Smooth muscle cell (in vitro differentiated cells): Measurements from ENCODE around the gene CYP27C1. TPM values are rescaled to one million over a fixed set of nuclear protein-coding genes. Genes with fewer than 3 reads are reported as not detected.

Source experiments
- DNase-seq: peaks from one replicate; lab custom pipeline; 2025; ENCODE audit not compliant: unreplicated experiment; lab: John Stamatoyannopoulos, UW
- H2AFZ ChIP-seq: fragments of 200-600 bp; sonication (generic); 2 replicates; pipeline ENCODE4 v1.6.0; 2016; ENCODE audit warnings: antibody characterized with exemption, low read depth, mild to moderate bottlenecking
- H3F3A ChIP-seq: fragments of 200-600 bp; sonication (generic); 2 replicates; pipeline ENCODE4 v1.6.0; 2017; ENCODE audit warnings: antibody characterized with exemption, low read depth
- H3K27ac ChIP-seq: fragments of 200-600 bp; sonication (generic); 2 replicates; pipeline ENCODE4 v1.5.1; 2016; ENCODE audit warnings: low read depth, mild to moderate bottlenecking
- H3K27me3 ChIP-seq: fragments of 200-600 bp; sonication (generic); 2 replicates; pipeline ENCODE4 v1.6.1; 2016; ENCODE audit warnings: low read depth, mild to moderate bottlenecking
- H3K36me3 ChIP-seq: fragments of 200-600 bp; sonication (generic); 2 replicates; pipeline ENCODE4 v1.5.1; 2016; ENCODE audit warnings: low read depth
- H3K4me1 ChIP-seq: fragments of 200-600 bp; sonication (generic); 2 replicates; pipeline ENCODE4 v1.5.1; 2016; ENCODE audit warnings: low read depth
- H3K4me2 ChIP-seq: fragments of 200-600 bp; sonication (generic); 2 replicates; pipeline ENCODE4 v1.6.0; 2016; ENCODE audit warnings: mild to moderate bottlenecking
- H3K4me3 ChIP-seq: fragments of 200-600 bp; sonication (generic); 2 replicates; pipeline ENCODE4 v1.5.1; 2016; ENCODE audit warnings: mild to moderate bottlenecking
- H3K79me2 ChIP-seq: fragments of 200-600 bp; sonication (generic); 2 replicates; pipeline ENCODE4 v1.6.0; 2016; ENCODE audit warnings: low read depth, mild to moderate bottlenecking
- H3K9ac ChIP-seq: fragments of 200-600 bp; sonication (generic); 2 replicates; pipeline ENCODE4 v1.6.0; 2016; ENCODE audit warnings: low read depth
- H3K9me3 ChIP-seq: fragments of 200-600 bp; sonication (generic); replicated peaks from 2 replicates; pipeline ENCODE4 v1.5.1; 2016; ENCODE audit warnings: low read depth
- H4K20me1 ChIP-seq: fragments of 200-600 bp; sonication (generic); 2 replicates; pipeline ENCODE4 v1.6.0; 2016; ENCODE audit warnings: low read depth
- WGBS: methylation state at CpG from one replicate; pipeline ENCODE4 v1.1.7; 2016; ENCODE audit warnings: low lambda C conversion rate; 5-methylcytosine and 5-hydroxymethylcytosine counted together
- polyA plus RNA-seq: library from polyadenylated mRNA; unstranded; fragments of >200 nt; fragmentation: Nextera tagmentation; extraction: Ambion mirVana; gene quantifications from 2 replicates; pipeline ENCODE4 v1.2.1, GENCODE V29; 2016
- total RNA-seq: library from RNA; depleted of rRNA; stranded (reverse); fragments of >200 nt; gene quantifications from 2 replicates; pipeline ENCODE4 v1.2.3, GENCODE V29; 2014
- TF ChIP-seq, protein P1 (sequence below): fragments of 200-600 bp; sonication (generic); IDR thresholded peaks from 2 replicates; pipeline ENCODE4 v1.5.1; 2017; ENCODE audit warnings: borderline replicate concordance, mild to moderate bottlenecking, antibody characterized with exemption; ENCODE audit not compliant: insufficient read depth, poor library complexity, severe bottlenecking

Gene CYP27C1
- total and polyA plus RNA-seq, 2 experiments from 2014 or later: 2.0 to 5.0 TPM

DNA sequence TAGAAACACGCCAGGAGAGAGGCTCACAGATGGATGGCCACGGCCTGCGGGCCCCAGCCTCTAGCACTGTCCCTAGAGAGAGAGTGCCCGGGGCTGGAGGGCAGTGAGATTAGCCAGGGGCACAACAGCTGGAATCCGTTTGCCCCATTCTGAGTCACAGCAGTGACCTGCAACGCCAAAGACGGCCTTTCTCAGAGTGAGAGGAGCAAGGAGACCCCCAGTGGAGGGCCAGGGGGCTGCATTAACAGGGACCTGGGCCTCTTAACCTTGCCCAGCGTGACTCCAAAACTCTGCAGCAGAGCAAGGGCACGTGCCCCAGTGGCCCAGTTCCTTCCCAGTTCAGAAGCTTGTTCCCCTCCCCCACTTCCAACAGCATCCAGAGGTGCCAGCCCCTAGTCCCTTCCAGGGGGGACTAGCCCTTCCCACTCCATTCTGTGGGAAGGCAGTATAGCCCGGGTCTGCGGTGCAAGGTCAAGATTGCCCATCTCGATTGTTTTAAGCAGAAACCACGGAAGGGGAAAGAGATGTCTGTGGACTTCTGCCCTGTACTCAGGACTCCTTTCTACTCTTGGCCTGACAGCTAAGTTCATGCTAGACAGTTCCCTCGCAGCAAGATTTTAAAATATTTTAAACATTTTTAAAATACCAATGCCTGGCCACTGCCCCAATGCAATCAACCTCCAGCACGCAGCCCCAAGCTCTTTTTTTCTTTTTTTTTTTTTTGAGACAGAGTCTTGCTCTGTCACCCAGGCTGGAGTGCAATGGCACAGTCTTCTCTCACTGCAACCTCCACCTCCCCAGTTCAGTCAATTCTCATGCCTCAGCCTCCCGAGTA, 62.2 kb downstream of the CYP27C1 start:
- DNase-seq: no peak
- Histone ChIP-seq H2AFZ (no peak overlapping the region), H3K4me1 (no peaks in the 10 kb centered on the region)

DNA sequence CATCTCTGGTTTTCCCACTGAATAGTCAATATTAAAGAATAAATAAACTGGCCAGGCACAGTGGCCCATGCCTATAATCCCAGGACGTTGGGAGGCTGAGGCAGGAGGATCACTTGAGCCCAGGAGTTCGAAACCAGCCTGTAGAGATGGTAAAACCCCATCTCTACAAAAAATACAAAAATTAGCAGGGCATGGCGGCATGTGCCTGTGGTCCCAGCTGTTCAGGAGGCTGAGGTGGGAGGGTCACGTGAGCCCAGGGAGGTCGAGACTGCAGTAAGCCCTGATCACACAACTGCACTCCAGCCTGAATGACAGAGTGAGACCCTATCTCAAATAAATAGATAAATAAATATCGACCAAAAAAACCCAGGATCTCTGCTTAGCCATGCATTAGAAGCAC, 63.0 kb downstream of the CYP27C1 start:
- Histone ChIP-seq H3K9me3 (no peaks in the 10 kb centered on the region), H3K9ac (no peak overlapping the region), H3K27me3 (no peaks in the 10 kb centered on the region), H3K36me3 (no peaks in the 10 kb centered on the region), H3K4me2 (no peak overlapping the region), H4K20me1 (no peaks in the 10 kb centered on the region), H2AFZ (no peak overlapping the region), H3K4me3 (no peak overlapping the region), H3F3A (no peaks in the 10 kb centered on the region), H3K79me2 (no peaks in the 10 kb centered on the region), H3K4me1 (no peaks in the 10 kb centered on the region), H3K27ac (no peak overlapping the region)
- WGBS: 95% methylated on average over 6 of the region's 6 CpGs
- DNase-seq: no peak
- TF ChIP-seq, protein P1, sequence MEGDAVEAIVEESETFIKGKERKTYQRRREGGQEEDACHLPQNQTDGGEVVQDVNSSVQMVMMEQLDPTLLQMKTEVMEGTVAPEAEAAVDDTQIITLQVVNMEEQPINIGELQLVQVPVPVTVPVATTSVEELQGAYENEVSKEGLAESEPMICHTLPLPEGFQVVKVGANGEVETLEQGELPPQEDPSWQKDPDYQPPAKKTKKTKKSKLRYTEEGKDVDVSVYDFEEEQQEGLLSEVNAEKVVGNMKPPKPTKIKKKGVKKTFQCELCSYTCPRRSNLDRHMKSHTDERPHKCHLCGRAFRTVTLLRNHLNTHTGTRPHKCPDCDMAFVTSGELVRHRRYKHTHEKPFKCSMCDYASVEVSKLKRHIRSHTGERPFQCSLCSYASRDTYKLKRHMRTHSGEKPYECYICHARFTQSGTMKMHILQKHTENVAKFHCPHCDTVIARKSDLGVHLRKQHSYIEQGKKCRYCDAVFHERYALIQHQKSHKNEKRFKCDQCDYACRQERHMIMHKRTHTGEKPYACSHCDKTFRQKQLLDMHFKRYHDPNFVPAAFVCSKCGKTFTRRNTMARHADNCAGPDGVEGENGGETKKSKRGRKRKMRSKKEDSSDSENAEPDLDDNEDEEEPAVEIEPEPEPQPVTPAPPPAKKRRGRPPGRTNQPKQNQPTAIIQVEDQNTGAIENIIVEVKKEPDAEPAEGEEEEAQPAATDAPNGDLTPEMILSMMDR: no peak

More for the DNA sequence above, 62.2 kb downstream of the CYP27C1 start:
- no peak overlapping the region for H3K4me3 ChIP-seq
- H3K36me3 ChIP-seq: no peaks in the 10 kb centered on the region
- no peaks in the 10 kb centered on the region for H3K27me3 ChIP-seq
- no peaks in the 10 kb centered on the region for H3F3A ChIP-seq
- no peak overlapping the region for H3K27ac ChIP-seq
- WGBS: 56% methylated on average over 16 of the region's 16 CpGs
- H3K79me2 ChIP-seq: no peaks in the 10 kb centered on the region
- H3K4me2 ChIP-seq: no peak overlapping the region
- no peaks in the 10 kb centered on the region for H3K9me3 ChIP-seq
- TF ChIP-seq, protein P1: peak; percentile 16
- H4K20me1 ChIP-seq: no peaks in the 10 kb centered on the region
- H3K9ac ChIP-seq: no peak overlapping the region

DNA sequence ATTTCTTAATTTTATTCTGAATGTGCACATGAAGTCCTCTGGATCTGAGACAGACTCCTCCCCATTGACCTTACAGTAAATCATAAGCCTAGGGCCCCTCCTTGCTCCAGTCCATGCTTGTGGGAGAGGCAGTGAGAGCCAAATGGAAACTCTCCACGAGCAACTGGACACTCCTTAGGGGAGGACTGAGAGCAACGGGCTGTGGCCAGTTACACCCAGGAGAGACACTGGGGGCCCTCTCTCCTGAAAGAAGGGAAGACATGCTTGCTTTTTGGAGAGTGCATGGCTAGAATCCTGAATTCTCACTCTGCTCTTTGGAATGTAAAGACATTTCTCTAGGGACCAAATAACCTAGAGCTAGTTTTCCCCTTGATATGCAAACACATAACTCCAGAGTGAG, 64.2 kb downstream of the CYP27C1 start:
- Histone ChIP-seq H3K27ac (no peak overlapping the region), H3K79me2 (no peaks in the 10 kb centered on the region), H3K9me3 (peaks cover 6% of the 10 kb centered on the region), H3K4me3 (no peak overlapping the region), H3K36me3 (no peaks in the 10 kb centered on the region), H3K9ac (no peak overlapping the region), H3K4me2 (no peak overlapping the region), H4K20me1 (no peaks in the 10 kb centered on the region), H3K4me1 (no peaks in the 10 kb centered on the region), H3K27me3 (no peaks in the 10 kb centered on the region), H3F3A (no peaks in the 10 kb centered on the region), H2AFZ (no peak overlapping the region)
- no peak for DNase-seq
- TF ChIP-seq, protein P1: no peak
- 33% methylated on average over 2 of the region's 2 CpGs for WGBS

DNA sequence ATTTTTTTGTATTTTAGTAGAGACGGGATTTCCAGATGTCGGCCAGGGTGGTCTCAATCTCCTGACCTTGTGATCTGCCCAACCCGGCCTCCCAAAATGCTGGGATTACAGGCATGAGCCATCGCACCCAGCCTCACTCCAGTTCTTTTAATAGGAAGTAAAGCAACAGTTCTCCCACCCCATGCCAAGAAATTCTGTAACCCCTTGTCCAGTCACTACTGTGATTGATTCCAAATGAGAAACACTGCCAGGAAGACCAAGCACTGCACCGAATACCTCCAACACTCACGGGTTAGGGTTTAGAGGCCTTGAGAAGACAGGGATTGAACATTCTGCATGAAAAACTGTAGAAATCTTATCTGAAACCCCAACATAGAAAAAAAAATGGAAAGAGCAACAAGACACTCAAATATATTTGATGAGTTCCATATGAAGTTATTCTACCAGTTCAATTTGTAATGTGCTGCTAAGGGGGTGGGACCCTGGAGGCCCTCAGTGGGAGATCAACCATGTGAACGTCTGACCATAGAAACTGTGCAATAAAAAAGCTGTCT, 65.0 kb downstream of the CYP27C1 start:
- no peaks in the 10 kb centered on the region for H3K27me3 ChIP-seq
- H4K20me1 ChIP-seq: no peaks in the 10 kb centered on the region
- no peaks in the 10 kb centered on the region for H3K79me2 ChIP-seq
- TF ChIP-seq, protein P1: no peak
- 77% methylated on average over 7 of the region's 7 CpGs for WGBS
- H3K4me1 ChIP-seq: no peaks in the 10 kb centered on the region
- no peak for DNase-seq
- H2AFZ ChIP-seq: no peak overlapping the region
- H3K4me3 ChIP-seq: no peak overlapping the region
- no peak overlapping the region for H3K27ac ChIP-seq
- H3K9me3 ChIP-seq: peaks cover 7% of the 10 kb centered on the region
- H3K4me2 ChIP-seq: no peak overlapping the region
- H3K36me3 ChIP-seq: no peaks in the 10 kb centered on the region
- H3F3A ChIP-seq: no peaks in the 10 kb centered on the region
- no peak overlapping the region for H3K9ac ChIP-seq
